GM12875 (cell line): ENCODE data around the gene ZNF737.

Source experiments
- H3K4me3 ChIP-seq: one replicate; pipeline ENCODE4 v1.5.1; 2011; ENCODE audit warnings: low read depth, low read length, control low read depth
- CTCF ChIP-seq: IDR thresholded peaks from 2 replicates; pipeline ENCODE4 v1.5.1; 2011; ENCODE audit warnings: low read depth, mild to moderate bottlenecking, control low read depth, inconsistent platforms, low read length, moderate library complexity, borderline replicate concordance; ENCODE audit not compliant: insufficient read depth

ZNF737 gene

GRCh38 chr19:20513189-20513904 is 52.2 kb downstream of the ZNF737 start:
- TF ChIP-seq CTCF = no peak
- no peak overlapping the region for H3K4me3 ChIP-seq

GRCh38 chr19:20503476-20503875 is 62.1 kb downstream of the ZNF737 start:
- no peak for TF ChIP-seq CTCF
- no peak overlapping the region for H3K4me3 ChIP-seq
